ENCODE results near the gene MICU1.
A peak's percentile ranks its signal among the peaks of the same experiment; 100 is the strongest.
"Not testable (repeated sequence)": the region's sequence is repeated elsewhere in the genome, so short reads cannot be mapped to it uniquely, and the experiment has no call there.

The MICU1 gene

DNA sequence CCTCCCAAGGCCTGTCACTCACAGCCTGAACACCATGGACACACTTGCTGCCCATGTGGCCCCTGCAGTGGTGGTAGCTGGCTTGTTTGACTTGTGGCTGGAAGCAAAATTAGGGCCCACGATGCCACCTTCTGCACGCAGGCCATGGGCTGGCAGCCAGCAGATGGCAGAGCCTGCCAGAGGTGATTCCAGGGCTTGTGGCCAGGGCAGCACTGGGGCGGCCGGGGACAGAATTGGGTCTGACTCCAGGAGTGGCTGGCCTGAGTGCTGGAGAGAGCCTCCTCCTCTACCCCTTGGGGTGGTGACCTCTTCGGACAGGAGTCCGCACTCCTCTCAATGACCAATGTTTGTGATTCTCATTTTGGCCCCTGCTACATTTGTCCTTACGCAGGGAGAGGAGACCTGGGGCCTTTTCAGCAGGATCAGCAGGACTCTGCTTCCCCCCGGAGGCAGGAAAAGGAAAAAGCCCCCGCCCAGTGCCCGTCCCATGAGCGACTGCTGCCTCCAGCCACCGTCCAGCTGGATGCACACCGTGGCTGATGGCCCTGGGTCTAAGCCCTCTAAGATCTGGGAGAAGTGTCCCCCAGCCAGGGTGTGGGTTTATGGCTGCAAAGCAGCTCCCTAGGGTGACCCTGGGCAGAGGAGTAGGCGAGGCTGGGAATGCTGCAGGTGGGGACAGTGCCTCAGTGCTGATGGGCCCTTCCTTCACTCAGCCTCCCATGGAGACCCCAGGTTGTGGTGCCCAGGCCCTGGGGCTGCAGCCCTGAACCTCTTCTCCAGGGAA is 297.6 kb downstream of the MICU1 start:
- TF ChIP-seq, protein P1, sequence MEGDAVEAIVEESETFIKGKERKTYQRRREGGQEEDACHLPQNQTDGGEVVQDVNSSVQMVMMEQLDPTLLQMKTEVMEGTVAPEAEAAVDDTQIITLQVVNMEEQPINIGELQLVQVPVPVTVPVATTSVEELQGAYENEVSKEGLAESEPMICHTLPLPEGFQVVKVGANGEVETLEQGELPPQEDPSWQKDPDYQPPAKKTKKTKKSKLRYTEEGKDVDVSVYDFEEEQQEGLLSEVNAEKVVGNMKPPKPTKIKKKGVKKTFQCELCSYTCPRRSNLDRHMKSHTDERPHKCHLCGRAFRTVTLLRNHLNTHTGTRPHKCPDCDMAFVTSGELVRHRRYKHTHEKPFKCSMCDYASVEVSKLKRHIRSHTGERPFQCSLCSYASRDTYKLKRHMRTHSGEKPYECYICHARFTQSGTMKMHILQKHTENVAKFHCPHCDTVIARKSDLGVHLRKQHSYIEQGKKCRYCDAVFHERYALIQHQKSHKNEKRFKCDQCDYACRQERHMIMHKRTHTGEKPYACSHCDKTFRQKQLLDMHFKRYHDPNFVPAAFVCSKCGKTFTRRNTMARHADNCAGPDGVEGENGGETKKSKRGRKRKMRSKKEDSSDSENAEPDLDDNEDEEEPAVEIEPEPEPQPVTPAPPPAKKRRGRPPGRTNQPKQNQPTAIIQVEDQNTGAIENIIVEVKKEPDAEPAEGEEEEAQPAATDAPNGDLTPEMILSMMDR (IDR thresholded peaks at IDR 0.05; ENCODE audit: low read depth, low read length) = peak; percentile 78
- in situ Hi-C loops (cut with HindIII; ENCODE audit: low sequenced_read_pairs) = no loop called here
- peak; percentile 68 for DNase-seq (ENCODE audit: low read depth, low spot score)
- no peak overlapping the region for H3K4me3 ChIP-seq (ENCODE audit: low read depth, low read length)

DNA sequence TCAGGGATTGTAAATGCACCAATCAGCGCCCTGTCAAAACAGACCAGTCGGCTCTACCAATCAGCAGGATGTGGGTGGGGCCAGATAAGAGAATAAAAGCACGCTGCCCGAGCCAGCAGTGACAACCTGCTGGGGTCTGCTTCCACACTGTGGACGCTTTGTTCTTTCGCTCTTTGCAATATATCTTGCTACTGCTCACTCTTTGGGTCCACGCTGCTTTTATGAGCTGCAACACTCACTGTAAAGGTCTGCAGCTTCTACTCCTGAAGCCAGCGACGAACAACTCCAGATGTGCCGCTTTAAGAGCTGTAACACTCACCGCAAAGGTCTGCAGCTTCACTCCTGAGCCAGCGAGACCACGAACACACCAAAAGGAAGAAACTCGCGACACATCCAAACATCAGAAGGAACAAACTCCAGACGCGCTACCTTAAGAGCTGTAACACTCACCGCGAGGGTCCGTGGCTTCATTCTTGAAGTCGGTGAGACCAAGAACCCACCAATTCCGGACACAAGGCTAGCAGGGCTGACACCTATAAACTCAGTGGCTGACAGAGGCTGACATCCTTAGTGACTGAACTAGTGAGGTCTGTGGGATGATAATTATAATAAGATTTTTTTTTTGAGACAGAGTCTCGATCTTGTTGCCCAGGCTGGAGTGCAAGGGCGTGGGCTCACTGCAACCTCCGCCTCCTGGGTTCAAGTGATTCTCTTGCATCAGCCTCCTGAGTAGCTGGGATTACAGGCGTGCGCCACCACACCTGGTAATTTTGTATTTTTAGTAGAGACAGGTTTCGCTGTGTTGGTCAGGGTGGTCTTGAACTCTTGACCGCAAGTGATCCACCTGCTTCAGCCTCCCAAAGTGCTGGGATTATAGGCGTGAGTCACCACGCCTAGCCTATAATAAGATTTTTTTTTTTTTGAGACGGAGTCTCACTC is 298.9 kb downstream of the MICU1 start:
- DNase-seq (ENCODE audit: low read depth, low spot score) = not testable (repeated sequence)

DNA sequence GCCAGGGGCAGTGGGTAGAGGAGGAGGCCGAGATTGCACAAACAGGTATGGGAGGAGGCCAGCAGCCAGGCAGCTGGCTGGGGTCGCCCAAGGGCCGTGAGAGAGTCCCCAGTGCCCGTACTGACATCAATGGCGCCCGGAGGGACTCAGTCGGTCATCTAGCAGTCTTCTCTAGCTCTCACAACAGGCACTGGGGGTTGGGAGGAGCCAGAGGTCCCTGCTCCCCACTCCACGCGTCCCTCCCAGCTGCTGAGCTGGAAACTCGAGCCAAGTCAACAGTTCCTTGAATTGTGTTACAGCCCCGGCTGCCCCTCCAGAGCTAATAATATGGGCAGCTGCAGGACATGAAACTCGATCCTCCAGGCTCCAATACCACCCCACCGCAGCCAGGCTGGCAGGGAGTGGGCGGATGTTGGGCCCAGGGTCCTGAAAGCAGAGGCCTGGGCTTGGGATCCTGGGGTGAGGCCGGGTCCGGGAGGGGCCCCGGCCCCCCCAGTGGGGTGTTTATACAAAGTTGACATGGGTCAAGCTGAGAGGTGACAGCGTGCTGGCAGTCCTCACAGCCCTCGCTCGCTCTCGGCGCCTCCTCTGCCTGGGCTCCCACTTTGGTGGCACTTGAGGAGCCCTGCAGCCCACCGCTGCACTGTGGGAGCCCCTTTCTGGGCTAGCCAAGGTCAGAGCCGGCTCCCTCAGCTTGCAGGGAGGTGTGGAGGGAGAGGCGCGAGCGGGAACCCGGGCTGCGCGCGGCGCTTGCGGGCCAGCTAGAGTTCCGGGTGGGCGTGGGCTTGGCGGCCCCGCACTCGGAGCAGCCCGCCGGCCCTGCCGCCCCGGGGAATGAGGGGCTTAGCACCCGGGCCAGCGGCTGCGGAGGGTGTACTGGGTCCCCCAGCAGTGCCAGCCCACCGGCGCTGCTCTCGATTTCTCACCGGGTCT is 300.4 kb downstream of the MICU1 start:
- in situ Hi-C loops (cut with HindIII; ENCODE audit: low sequenced_read_pairs); H3K4me3 ChIP-seq (ENCODE audit: low read depth, low read length): not testable (repeated sequence)
- peak; percentile 79 for DNase-seq (ENCODE audit: low read depth, low spot score)

More for the DNA sequence above, 298.9 kb downstream of the MICU1 start:
- in situ Hi-C loops (cut with HindIII; ENCODE audit: low sequenced_read_pairs); H3K4me3 ChIP-seq (ENCODE audit: low read depth, low read length): not testable (repeated sequence)

DNA sequence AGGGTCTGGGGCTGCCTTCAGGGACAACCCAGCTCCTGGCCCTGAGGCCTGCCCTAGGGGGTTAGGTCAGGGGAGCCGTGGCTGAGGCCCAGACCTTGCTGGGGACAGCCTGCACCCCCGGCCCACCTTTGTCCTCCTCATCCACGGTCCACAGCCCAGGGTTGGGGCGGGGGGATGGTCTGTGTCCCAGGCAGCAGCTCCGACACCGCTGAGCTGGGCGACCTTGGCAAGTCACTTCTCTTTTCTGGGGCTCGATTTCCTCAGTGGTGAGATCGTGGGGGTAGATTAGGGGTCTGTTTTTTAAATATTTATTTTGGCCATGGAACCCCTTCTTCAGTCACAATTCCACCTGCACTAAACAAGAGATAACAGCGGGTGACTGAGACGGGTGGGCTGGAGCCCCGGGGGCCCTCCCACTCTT is 302.1 kb downstream of the MICU1 start:
- DNase-seq (ENCODE audit: low read depth, low spot score) = no peak
- TF ChIP-seq, protein P1 (IDR thresholded peaks at IDR 0.05; ENCODE audit: low read depth, low read length) = no peak
- no peak overlapping the region for H3K4me3 ChIP-seq (ENCODE audit: low read depth, low read length)
- in situ Hi-C loops (cut with HindIII; ENCODE audit: low sequenced_read_pairs) = no loop called here

DNA sequence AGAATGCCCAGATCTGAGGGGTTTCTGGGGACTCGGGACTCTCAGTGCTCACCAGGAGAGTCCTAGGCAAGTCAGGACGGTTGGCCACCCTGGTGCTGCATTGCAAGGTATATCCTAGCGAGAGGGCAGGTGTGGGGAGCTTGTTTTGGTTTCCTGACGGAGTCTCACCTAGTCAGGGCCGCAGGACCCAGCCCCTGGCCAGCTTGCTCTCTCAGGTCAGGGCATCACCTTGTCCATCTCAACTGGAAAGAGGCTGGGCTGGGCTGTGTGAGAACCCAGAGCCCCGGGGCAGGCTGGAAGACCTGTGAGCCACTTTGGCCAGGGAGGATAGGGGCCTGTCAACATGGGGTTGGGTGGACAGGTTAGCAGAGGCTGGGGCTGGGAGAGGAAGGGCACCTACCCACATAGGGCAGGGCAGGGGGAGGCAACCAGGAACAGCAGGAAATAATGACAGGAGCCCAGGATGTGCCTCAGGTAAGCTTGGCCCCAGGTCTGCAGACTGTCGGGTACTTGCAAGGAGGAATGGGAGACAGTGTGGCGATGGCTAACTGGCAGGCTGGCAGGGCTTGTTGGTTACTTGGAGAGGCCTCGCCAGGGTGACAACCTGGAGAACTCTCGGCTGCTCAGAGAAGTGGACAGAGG is 302.6 kb downstream of the MICU1 start:
- in situ Hi-C loops (cut with HindIII; ENCODE audit: low sequenced_read_pairs) = no loop called here

DNA sequence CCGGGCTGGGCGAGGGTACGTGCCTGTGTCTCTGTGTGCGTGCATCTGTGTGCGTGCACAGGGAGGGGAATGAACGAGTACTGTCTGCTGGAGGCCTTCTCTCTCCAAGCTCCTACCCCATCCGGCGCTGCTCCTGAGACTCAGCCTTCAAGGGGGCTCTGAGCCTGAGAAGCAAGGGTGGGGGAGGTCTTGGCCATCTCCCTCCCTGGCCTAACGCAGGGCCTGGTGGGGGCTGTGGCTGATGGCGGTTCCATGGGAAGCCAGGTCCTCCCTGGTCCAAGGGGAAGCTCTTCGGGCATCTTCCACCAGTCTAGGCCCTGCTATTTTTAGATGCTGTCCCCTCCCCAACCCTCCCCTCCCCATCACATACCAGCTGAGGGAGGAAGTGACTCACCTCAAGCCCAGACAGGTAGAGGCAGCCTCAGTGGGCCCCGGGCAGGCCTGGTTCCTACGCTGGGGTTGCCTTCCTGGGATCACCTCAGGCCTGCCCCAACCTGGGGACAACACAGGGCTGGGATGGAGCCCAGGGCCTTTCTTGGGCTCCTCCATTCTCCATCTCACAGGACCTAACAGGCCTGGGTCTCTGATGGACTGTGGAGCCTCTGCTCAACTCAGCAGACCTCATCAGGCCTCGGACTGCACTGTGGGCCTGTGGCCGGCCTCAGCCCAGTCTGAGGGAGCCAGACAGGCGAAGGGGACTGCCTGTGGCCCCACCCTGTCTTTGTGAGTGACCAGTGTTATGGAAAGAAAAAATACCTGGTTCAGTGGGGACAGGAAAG is 303.4 kb downstream of the MICU1 start:
- in situ Hi-C loops (cut with HindIII; ENCODE audit: low sequenced_read_pairs) = no loop called here
- H3K4me3 ChIP-seq (ENCODE audit: low read depth, low read length) = no peak overlapping the region
- TF ChIP-seq, protein P1 (IDR thresholded peaks at IDR 0.05; ENCODE audit: low read depth, low read length) = no peak
- DNase-seq (ENCODE audit: low read depth, low spot score) = peak; percentile 22

More for the DNA sequence above, 302.6 kb downstream of the MICU1 start:
- H3K4me3 ChIP-seq (ENCODE audit: low read depth, low read length) = no peak overlapping the region
- DNase-seq (ENCODE audit: low read depth, low spot score) = no peak
- TF ChIP-seq, protein P1 (IDR thresholded peaks at IDR 0.05; ENCODE audit: low read depth, low read length) = no peak

Measured in astrocyte of the spinal cord (primary cell).